Natural killer cell (primary cell): ENCODE measurements around the gene FRYL. TPM values are rescaled to one million over a fixed set of nuclear protein-coding genes. Genes with fewer than 3 reads are reported as not detected.
A peak's percentile ranks its signal among the peaks of the same experiment; 100 is the strongest.

Experiments used
- ATAC-seq, 3 donors: fragments of 150-1000 bp in 2 of 3; fragments of 200-7000 bp in 1 of 3; cut with Tn5 transposase; 1 replicate in 1 of 3; 2 replicates in 2 of 3; pipeline ENCODE4 v1.10.0; 2021; ENCODE audit warnings: mild to moderate bottlenecking in 2 of 3, moderate library complexity in 2 of 3
- DNase-seq, 2 donors: peaks; one replicate each; pipeline versions ENCODE4 v3.0.0 to v3.0.0-alpha.2; 2013 to 2021; ENCODE audit warnings: mixed read lengths in 1 of 2
- H3K27ac ChIP-seq: one replicate; pipeline ENCODE4 v1.5.1; 2013; ENCODE audit warnings: mild to moderate bottlenecking, low read length
- H3K27me3 ChIP-seq: one replicate; pipeline ENCODE4 v1.6.1; 2013; ENCODE audit warnings: low read length; ENCODE audit not compliant: control insufficient read depth, insufficient read depth
- H3K36me3 ChIP-seq: one replicate; pipeline ENCODE4 v1.6.1; 2013; ENCODE audit warnings: low read length; ENCODE audit not compliant: control insufficient read depth, insufficient read depth
- H3K4me1 ChIP-seq: one replicate; pipeline ENCODE4 v1.6.1; 2013; ENCODE audit warnings: low read length; ENCODE audit not compliant: control insufficient read depth, insufficient read depth
- H3K4me3 ChIP-seq: one replicate; pipeline ENCODE4 v1.5.1; 2013; ENCODE audit warnings: low read length
- H3K9me3 ChIP-seq: one replicate; pipeline ENCODE4 v1.6.1; 2013; ENCODE audit warnings: low read length; ENCODE audit not compliant: control insufficient read depth, insufficient read depth
- H3K27ac Mint-ChIP-seq, 2 donors: one replicate each; pipeline ENCODE4 v1.8.0; 2022; ENCODE audit warnings: mild to moderate bottlenecking in 2 of 2, mixed read lengths in 2 of 2, moderate library complexity in 1 of 2
- H3K27me3 Mint-ChIP-seq, 2 donors: one replicate each; pipeline ENCODE4 v1.8.0; 2022; ENCODE audit warnings: low read depth in 2 of 2, mixed read lengths in 2 of 2
- H3K36me3 Mint-ChIP-seq: one replicate; pipeline ENCODE4 v1.8.0; 2022; ENCODE audit warnings: mixed read lengths
- H3K4me1 Mint-ChIP-seq, 2 donors: one replicate each; pipeline ENCODE4 v1.8.0; 2022; ENCODE audit warnings: mixed read lengths in 2 of 2
- H3K4me3 Mint-ChIP-seq: one replicate; pipeline ENCODE4 v1.8.0; 2022; ENCODE audit warnings: mild to moderate bottlenecking, moderate library complexity, mixed read lengths
- H3K9me3 Mint-ChIP-seq, 2 donors: one replicate each; pipeline ENCODE4 v1.8.0; 2022; ENCODE audit warnings: mixed read lengths in 2 of 2
- CTCF ChIP-seq: fragments of 200-600 bp; IDR thresholded peaks from one replicate; pipeline ENCODE4 v1.8.0; 2022; ENCODE audit warnings: antibody characterized with exemption
- WGBS: methylation state at CpG from one replicate; pipeline ENCODE4 v1.1.7; 2013; ENCODE audit warnings: missing lambda C conversion rate; ENCODE audit not compliant: insufficient coverage; 5-methylcytosine and 5-hydroxymethylcytosine counted together
- intact Hi-C: fragments of 100-400 bp; cut with micrococcal nuclease; formaldehyde crosslinking; loops from one replicate; pipeline ENCODE4 v1.14.2; 2022
- total RNA-seq, 4 donors: library from RNA; stranded (reverse); fragments of 120-200 nt in 1 of 4; gene quantifications; one replicate each; pipeline versions ENCODE4 v1.2.3 to v1.2.4, GENCODE V29; 2013 to 2022

The FRYL gene
- total RNA-seq, 3 donors from 2014 or later (not counting 1 experiment from before 2014, with no cell fraction given) = 143 to 181 (median 146) TPM

GRCh38 chr4:48673537-48673936 is 106.5 kb downstream of the FRYL start:
- Histone ChIP-seq H3K4me3 (no peak overlapping the region), H3K27ac (no peak overlapping the region), H3K27me3 (no peaks in the 10 kb centered on the region), H3K36me3 (no peaks in the 10 kb centered on the region), H3K9me3 (no peaks in the 10 kb centered on the region), H3K4me1 (no peaks in the 10 kb centered on the region)
- H3K27me3 Mint-ChIP-seq = no peaks in the 10 kb centered on the region
- H3K36me3 Mint-ChIP-seq = no peaks in the 10 kb centered on the region
- DNase-seq (no peak), ATAC-seq (no peak)
- H3K27ac Mint-ChIP-seq = peak overlapping the region in 1 of 2 donors; percentile 70
- peaks cover 17 to 33% of the 10 kb centered on the region in 2 donors for H3K4me1 Mint-ChIP-seq
- no peak for TF ChIP-seq CTCF
- WGBS = 94% methylated on average over 3 of the region's 3 CpGs
- intact Hi-C loops = no loop called here
- peaks cover 0 to 4% of the 10 kb centered on the region in 2 donors for H3K9me3 Mint-ChIP-seq
- H3K4me3 Mint-ChIP-seq = no peak overlapping the region

GRCh38 chr4:48670587-48670986 is 109.5 kb downstream of the FRYL start:
- H3K27me3 Mint-ChIP-seq = no peaks in the 10 kb centered on the region
- H3K27ac ChIP-seq = no peak overlapping the region
- peaks cover 34 to 54% of the 10 kb centered on the region in 2 donors for H3K4me1 Mint-ChIP-seq
- H3K27me3 ChIP-seq = no peaks in the 10 kb centered on the region
- 100% methylated on average over 1 of the region's 1 CpG for WGBS
- TF ChIP-seq CTCF = no peak
- H3K4me3 ChIP-seq = no peak overlapping the region
- no peak overlapping the region for H3K4me3 Mint-ChIP-seq
- peaks cover 0 to 4% of the 10 kb centered on the region in 2 donors for H3K9me3 Mint-ChIP-seq
- DNase-seq = no peak
- ATAC-seq = no peak
- H3K36me3 Mint-ChIP-seq = no peaks in the 10 kb centered on the region
- H3K9me3 ChIP-seq = no peaks in the 10 kb centered on the region
- intact Hi-C loops = no loop called here
- H3K27ac Mint-ChIP-seq = peak overlapping the region in 1 of 2 donors; percentile 4
- H3K36me3 ChIP-seq = no peaks in the 10 kb centered on the region
- H3K4me1 ChIP-seq = no peaks in the 10 kb centered on the region

- Histone ChIP-seq H3K4me3 (no peak overlapping the region), H3K27ac (no peak overlapping the region), H3K27me3 (no peaks in the 10 kb centered on the region), H3K36me3 (no peaks in the 10 kb centered on the region), H3K4me1 (no peaks in the 10 kb centered on the region), H3K9me3 (no peaks in the 10 kb centered on the region)
- DNase-seq = no peak
- TF ChIP-seq CTCF = no peak
- Mint-ChIP-seq H3K4me1 (peaks cover 44 to 64% of the 10 kb centered on the region in 2 donors), H3K4me3 (no peak overlapping the region), H3K27me3 (no peaks in the 10 kb centered on the region), H3K36me3 (no peaks in the 10 kb centered on the region), H3K27ac (peak overlapping the region; percentile 39 to 73), H3K9me3 (peaks cover 0 to 4% of the 10 kb centered on the region in 2 donors)
- ATAC-seq = no peak
- 100% methylated on average over 1 of the region's 3 CpGs for WGBS
- intact Hi-C loops = no loop called here
Measured at GRCh38 chr4:48669086-48669485, 111.0 kb downstream of the FRYL start.

GRCh38 chr4:48668254-48669017 is 111.6 kb downstream of the FRYL start:
- no peaks in the 10 kb centered on the region for H3K4me1 ChIP-seq
- Mint-ChIP-seq H3K27me3 (no peaks in the 10 kb centered on the region), H3K4me3 (no peak overlapping the region), H3K4me1 (peaks cover 49 to 64% of the 10 kb centered on the region in 2 donors), H3K9me3 (peaks cover 0 to 4% of the 10 kb centered on the region in 2 donors), H3K36me3 (no peaks in the 10 kb centered on the region), H3K27ac (peak overlapping the region; percentile 66 to 73)
- H3K27me3 ChIP-seq = no peaks in the 10 kb centered on the region
- H3K27ac ChIP-seq = no peak overlapping the region
- no CpG with 5 or more reads among the region's 4 CpGs for WGBS
- no peaks in the 10 kb centered on the region for H3K9me3 ChIP-seq
- ATAC-seq (no peak), DNase-seq (no peak)
- TF ChIP-seq CTCF = no peak
- H3K36me3 ChIP-seq = no peaks in the 10 kb centered on the region
- intact Hi-C loops = no loop called here
- H3K4me3 ChIP-seq = no peak overlapping the region
